Stimulated activated CD8-positive, alpha-beta memory T cell treated with anti-CD3 and anti-CD28 coated beads, Interleukin-15, amount 100 ng/mL, for 48 hours (primary cell): ENCODE data around the gene RNF115.

Experiments used
- DNase-seq, 2 donors: peaks; one replicate each; pipeline ENCODE4 v3.0.0-alpha.2; 2020; ENCODE audit warnings: low read depth in 2 of 2

RNF115 gene

DNA sequence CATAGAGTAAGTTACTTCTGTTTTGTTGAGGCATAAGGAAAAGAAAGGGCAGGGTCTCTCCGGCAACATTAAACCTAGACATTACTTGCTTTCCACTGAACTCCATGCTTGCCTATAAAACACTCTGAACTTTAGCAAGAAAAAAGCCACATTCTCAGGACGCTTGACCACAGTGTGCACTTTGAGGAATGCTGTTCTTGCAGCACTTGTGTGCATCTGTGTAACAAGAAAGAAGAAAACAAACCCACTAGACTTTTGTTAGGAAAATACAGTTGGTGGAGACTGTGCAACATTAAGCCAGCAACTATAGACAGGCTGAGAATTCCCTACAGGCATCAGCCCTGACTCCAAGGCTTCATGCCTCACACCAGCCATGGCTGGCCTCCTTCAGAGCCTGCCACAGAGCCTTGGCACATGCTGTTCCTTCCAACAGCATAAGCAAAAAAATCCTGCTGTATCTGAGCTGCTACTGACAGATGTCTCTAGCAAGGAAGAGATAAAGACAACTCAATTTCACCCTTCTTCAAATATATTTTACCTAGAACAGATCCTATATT is 122.5 kb downstream of the RNF115 start:
- DNase-seq, result no peak

DNA sequence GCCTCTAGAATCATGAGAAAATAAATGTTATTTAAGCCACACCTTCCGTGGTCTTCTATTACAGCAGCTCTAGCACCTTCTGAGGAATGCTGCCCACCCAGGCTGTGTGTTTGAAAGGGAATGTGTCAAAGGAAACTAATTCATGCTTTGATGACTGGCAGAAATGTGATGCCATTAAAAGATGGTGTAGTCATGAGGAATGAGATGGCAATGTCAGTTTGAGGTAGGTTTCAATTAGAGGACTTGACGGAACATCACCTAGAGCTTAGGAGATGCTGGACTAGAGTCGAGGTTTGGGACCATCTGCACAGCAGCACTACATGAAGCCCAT is 127.3 kb downstream of the RNF115 start:
- no peak for DNase-seq

DNA sequence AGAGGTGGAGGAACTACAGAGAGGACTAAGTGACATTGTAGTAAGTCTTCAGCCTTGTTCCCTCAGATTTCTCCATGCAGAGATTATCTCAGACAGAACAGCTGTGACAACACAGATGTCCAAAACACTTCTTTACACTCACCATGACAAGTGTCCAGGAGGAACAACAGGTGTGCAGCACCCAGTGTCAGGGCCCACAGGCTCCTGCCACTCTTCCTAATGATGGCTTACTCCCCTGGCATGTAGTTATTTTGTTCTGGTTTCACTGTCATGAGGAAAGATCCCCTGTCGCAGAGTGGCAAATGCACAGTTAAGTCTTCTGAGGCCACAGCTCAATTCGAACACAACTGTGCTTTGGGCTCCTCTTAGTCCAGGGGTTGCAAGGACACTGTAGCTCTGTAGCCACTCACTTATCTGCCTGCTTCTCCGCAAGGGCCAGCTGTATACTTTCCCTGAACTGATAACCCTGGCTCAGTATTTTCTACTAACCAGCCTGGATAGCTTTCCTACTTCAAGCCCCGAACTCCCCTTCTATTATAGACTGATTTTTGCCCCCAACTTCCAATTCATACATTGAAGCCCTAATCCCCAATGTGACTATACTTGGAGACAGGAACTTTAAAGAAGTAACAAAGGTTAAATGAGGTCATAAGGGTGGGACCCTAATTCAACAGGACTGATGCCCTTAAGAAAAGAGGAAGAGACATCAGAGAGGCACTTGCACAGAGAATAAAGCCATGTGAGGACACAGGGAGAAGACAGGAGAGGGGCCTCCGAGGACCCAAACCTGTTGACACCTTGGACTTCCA is 127.9 kb downstream of the RNF115 start:
- no peak for DNase-seq

DNA sequence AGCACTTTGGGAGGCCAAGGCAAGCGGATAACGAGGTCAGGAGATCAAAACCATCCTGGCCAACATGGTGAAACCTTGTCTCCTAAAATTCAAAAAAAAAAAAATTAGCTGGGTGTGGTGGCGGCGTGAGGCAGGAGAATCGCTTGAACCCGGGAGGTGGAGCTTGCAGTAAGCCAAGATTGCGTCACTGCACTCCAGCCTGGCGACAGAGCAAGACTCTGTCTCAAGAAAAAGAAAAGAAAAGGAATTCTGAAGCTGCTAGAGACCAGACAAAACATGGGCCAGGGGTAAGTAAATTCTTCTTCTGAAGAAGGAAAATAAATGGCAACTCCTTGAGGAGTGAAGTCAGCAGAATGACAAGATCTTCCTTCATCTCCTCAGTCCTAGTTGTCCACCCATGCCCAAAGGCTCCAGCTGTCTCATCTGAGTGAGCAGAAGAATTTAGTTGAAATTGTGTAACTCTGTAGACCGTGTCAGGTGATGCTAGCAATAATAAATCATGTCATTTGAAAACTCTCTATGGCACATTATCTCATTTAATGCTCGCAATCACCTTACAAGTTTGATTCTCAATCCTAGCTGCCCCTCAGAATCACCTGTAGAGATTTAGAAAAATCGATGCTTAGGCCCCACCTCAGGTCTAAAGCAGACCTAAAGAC is 131.0 kb downstream of the RNF115 start:
- no peak for DNase-seq

DNA sequence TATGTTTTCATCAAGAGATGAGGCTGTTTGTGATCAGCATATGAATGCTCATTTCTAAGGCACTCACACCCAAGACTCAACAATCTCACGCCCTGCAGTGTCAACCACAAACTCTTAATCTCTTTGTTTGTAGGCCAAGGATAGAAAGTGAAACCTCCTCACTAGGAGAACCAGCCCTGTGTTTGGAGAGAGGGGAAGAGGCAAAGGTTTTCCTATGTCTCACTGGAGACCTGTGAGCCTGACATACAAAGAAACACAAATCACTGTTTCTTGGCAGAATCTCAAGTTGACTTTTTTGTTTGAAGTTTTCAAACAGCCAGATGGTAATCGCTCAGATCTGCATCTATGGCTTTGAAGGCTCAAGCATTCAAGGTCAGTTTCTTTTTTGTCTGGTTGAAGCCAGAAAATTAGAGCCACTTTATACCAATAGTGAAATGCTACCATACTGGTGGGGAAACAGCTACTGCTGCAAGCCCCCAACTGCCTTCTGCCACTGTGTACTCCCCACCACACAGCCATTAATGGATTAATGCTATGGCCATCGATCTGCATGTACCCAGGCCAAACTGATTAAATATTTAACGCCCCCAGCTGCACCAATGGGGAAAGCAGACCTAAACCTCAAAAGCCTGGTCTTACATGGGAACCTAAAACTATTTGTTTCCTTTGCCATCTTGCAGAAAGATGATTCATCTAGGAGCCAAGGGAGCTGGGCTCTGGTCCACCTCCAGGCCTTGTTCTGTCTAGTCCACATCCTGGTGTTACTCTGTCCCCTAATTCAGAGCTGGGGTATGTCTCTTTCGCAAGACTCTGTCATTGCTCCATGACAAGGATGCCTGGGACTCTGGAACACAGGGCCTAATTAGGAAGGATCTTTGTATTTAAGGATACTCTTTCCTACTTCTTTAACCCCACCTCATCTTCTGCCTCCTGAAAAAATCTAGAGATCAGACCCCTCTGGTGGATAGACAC is 133.0 kb downstream of the RNF115 start:
- DNase-seq, result peak; percentile 8 to 13

DNA sequence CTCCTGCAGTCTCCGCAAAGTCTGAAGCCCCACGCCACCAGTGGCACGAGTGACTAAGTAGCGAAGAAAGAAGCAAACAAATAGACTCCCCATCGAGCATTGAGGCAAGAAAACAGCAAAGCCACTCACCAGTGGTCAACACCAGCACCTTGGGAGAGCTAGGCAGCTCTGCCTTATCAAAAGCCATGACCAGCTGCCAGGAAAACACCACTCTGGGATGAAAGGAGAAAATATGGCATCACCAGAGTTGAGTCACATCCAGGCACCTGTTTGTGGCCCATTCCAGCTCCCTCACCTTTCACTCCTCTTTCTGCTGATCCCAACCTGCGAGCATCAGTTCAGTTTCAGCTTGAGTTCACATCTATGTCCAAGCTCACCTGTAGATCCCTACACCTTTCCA is 134.0 kb downstream of the RNF115 start:
- DNase-seq, result no peak

DNA sequence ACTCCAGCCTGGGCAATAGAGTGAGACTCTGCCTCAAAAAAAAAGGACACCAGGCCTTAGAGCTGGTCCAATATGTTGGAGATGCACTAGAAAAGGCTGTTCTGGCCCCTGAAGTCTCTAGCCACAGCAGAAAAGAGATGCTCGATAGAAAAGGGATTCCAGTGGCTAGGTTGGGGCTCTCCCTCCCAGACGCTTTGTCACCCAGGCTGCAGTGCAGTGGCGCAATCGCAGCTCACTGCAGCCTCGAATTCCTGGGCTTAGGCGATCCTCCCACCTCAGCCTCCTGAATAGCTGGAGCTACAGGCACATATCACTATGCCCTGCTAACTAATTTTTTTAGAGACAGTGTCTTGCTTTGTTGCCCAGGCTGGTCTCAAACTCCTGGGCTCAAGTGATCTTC is 135.0 kb downstream of the RNF115 start:
- DNase-seq, result no peak
